Measurements from ENCODE around the gene EXOC1. TPM values are rescaled to one million over a fixed set of nuclear protein-coding genes. Genes with fewer than 3 reads are reported as not detected.

EXOC1 gene
- total RNA-seq, 1 donor from 2014 or later, result 52.0 TPM

- H3K9ac ChIP-seq, result no peak overlapping the region
- H3K4me1 Mint-ChIP-seq, result peaks cover 17% of the 10 kb centered on the region
- TF ChIP-seq EZH2 (IDR thresholded peaks at IDR 0.05), result no peak
- TF ChIP-seq CTCF (IDR thresholded peaks at IDR 0.05), result no peak
- no peak for TF ChIP-seq EZH2phosphoT487 (IDR thresholded peaks at IDR 0.05)
- no peaks in the 10 kb centered on the region for H3K27me3 Mint-ChIP-seq (ENCODE audit: insufficient read depth, low read depth)
- H3K4me1 ChIP-seq, result peaks cover 17% of the 10 kb centered on the region
- no peak overlapping the region for H3K27ac ChIP-seq
- no peaks in the 10 kb centered on the region for H3K9me3 ChIP-seq (ENCODE audit: low read depth)
- H3K79me2 ChIP-seq (ENCODE audit: low read depth), result peaks cover 34% of the 10 kb centered on the region
- no peaks in the 10 kb centered on the region for H3K27me3 ChIP-seq
- H3F3A ChIP-seq (ENCODE audit: low read depth), result peaks cover 32% of the 10 kb centered on the region
- H3K27ac Mint-ChIP-seq, result no peak overlapping the region
- H3K36me3 Mint-ChIP-seq, result peaks cover 18% of the 10 kb centered on the region
- H4K20me1 ChIP-seq (ENCODE audit: low read depth), result no peaks in the 10 kb centered on the region
- DNase-seq (ENCODE audit: low spot score), result no peak
- H3K36me3 ChIP-seq, result peaks cover 17% of the 10 kb centered on the region
- no peak overlapping the region for H3K4me3 Mint-ChIP-seq
- H2AFZ ChIP-seq (replicated peaks), result no peak overlapping the region
- H3K9me3 Mint-ChIP-seq, result no peaks in the 10 kb centered on the region
- peak overlapping the region; percentile 95 for H3K4me2 ChIP-seq
- no peak overlapping the region for H3K4me3 ChIP-seq
Observed at GRCh38 chr4:55951191-55951922, 97.9 kb downstream of the EXOC1 start.

Small RNA genes within 50 kb of the gene (small RNA-seq; reads per million reads assigned to genes)
- gene RNU6-652P, result not detected

Other genes starting within 250 kb of the EXOC1 start
- 1.8 and 3.8 TPM in 2 replicates for gene NMU, start 217.3 kb upstream of the EXOC1 start, total RNA-seq (ENCODE audit: low replicate concordance)
- not detected in 2 replicates for gene EXOC1L, start 33.9 kb upstream of the EXOC1 start, total RNA-seq (ENCODE audit: low replicate concordance)
- 25.8 and 40.4 TPM in 2 replicates for gene CEP135, start 95.3 kb downstream of the EXOC1 start, total RNA-seq (ENCODE audit: low replicate concordance)

Data from neural progenitor cell (in vitro differentiated cells).